ENCODE measurements around the gene CD6.

The CD6 gene

GRCh38 chr11:61034704-61035525 is 63.4 kb downstream of the CD6 start:
- no peak for DNase-seq

GRCh38 chr11:61035526-61035835 is 64.0 kb downstream of the CD6 start:
- DNase-seq: no peak

- no peak for DNase-seq
These were observed 66.1 kb downstream of the CD6 start for GRCh38 chr11:61037441-61038093.

- no peak for DNase-seq
These were observed 68.4 kb downstream of the CD6 start for GRCh38 chr11:61039916-61040315.

GRCh38 chr11:61041755-61042518 is 70.5 kb downstream of the CD6 start:
- DNase-seq: peak; percentile 89

- no peak for DNase-seq
These were observed 71.1 kb downstream of the CD6 start for GRCh38 chr11:61042537-61042936.

GRCh38 chr11:61042961-61043540 is 71.6 kb downstream of the CD6 start:
- DNase-seq: peak; percentile 75

GRCh38 chr11:61045271-61045670 is 73.8 kb downstream of the CD6 start:
- no peak for DNase-seq

- DNase-seq: no peak
These were observed 75.4 kb downstream of the CD6 start for GRCh38 chr11:61046833-61047232.

- no peak for DNase-seq
These were observed 77.0 kb downstream of the CD6 start for GRCh38 chr11:61048368-61049062.

GRCh38 chr11:61049063-61049377 is 77.5 kb downstream of the CD6 start:
- no peak for DNase-seq

- no peak for DNase-seq
These were observed 78.4 kb downstream of the CD6 start for GRCh38 chr11:61049859-61050258.

GRCh38 chr11:61052182-61052972 is 80.9 kb downstream of the CD6 start:
- DNase-seq: no peak

GRCh38 chr11:61053191-61053590 is 81.7 kb downstream of the CD6 start:
- DNase-seq: no peak

GRCh38 chr11:61054513-61054912 is 83.0 kb downstream of the CD6 start:
- no peak for DNase-seq

GRCh38 chr11:61054927-61055562 is 83.6 kb downstream of the CD6 start:
- DNase-seq: no peak

GRCh38 chr11:61055776-61056175 is 84.3 kb downstream of the CD6 start:
- no peak for DNase-seq

GRCh38 chr11:61056571-61056970 is 85.1 kb downstream of the CD6 start:
- DNase-seq: no peak

GRCh38 chr11:61056981-61057380 is 85.5 kb downstream of the CD6 start:
- no peak for DNase-seq

- no peak for DNase-seq
These were observed 86.1 kb downstream of the CD6 start for GRCh38 chr11:61057615-61058014.

- no peak for DNase-seq
These were observed 87.2 kb downstream of the CD6 start for GRCh38 chr11:61058583-61059259.

Measured in CD4-positive, alpha-beta T cell treated with Interleukin-12 subunit alpha and Interleukin-12 subunit beta, for 1 hour (primary cell).